CD4-positive, alpha-beta T cell treated with Interleukin-4 for 4 hours (primary cell): ENCODE data around the gene PPP2R2D.
"Not testable (repeated sequence)": the region's sequence is repeated elsewhere in the genome, so short reads cannot be mapped to it uniquely, and the experiment has no call there.

ENCODE experiments used
- DNase-seq: peaks from one replicate; pipeline ENCODE4 v3.0.0-alpha.2; 2020

The PPP2R2D gene

DNA sequence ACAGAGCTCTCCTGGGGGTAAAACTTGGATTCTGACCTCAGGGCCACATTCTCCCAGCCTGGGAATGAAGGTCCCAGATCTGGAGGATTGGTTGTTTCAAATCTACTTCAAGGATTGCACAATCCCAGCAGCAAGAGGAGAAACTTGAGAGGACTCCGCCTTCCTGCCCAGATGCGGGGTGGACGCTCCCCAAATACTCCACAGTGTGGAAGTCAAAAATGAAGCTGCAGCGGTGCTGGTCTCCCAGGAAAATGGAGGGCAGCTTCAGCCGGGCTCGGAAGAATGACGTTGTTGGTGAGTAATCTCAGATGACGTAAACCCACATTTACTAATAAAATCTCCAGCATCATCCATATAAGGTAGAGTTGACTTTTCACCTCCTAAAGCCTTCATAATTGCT is 31.5 kb upstream of the PPP2R2D start:
- no peak for DNase-seq

DNA sequence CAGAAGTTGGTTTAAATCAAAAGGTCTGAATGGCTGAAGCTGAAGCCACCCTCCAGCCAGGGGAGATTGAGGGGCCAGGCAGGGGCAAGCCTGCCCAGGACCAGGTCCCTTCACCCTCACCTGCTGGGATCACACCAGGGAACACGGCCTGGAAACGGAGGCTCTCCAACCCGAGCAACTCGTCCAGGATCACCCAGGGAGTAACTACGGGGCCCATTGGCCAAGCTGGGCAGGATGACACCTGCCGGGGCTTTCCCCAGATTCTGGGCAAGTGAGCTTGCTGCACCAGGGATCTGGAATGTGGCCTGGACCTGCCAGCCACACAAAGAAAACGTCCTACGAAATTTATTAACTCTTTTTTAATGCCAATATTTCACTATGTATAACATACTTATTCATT is 30.4 kb upstream of the PPP2R2D start:
- DNase-seq: no peak

DNA sequence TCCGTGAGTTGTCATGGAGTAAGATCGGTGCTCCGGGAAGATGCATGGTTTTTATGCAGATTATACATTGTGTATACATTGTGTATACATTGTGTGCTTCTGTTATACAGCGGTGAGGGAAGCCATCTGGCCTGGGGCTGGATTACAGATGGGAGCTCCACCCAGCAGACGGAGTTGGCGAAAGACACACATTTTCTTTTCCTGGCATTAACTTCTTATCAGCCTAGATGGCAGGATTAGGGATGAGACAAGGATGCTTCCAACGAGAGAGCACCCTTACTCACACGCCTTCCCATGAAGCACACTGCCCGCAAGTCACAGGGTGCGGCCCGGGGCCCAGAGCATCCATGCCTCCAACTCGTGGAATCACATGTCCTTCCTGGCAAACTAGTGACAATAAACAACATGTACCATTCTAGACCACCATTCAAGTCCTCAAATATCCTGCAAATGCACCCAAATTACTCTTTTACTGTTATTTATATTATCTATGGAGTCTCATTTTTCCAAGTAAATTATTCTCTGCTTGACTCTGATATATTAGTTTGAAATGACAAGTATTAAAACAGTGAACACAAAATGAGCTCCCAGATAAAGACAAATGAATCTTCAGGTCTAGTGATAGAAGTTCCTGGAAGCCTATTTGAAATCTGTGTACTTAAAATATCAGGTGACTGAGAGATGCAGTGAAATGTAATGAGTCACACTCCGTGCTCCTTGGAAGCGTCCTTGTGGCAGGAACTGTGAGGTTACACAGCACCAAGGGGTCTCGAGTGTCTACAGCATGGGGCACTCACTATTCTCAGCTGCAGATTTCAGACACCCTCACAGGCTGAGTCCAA is 29.8 kb upstream of the PPP2R2D start:
- no peak for DNase-seq

DNA sequence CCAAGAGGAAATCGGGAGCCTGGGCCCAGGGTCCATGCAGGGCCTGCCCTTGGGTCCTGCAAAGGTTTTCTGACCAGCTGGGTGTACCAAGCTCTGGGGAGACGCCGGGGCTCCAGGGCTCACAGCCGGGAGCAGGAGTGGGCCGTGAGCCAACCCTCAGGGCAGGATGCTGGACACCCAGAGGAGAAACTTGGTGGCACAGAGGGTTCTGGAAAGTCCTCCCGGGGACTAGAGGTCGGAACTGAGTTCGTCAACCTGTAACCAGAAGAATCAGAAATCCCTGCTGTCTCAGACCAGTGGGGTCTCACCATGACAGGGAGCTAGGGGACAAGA is 29.2 kb upstream of the PPP2R2D start:
- DNase-seq: no peak

- DNase-seq: no peak
Observed at GRCh38 chr10:131872011-131872826, 28.6 kb upstream of the PPP2R2D start.

- DNase-seq: no peak
Observed at GRCh38 chr10:131872827-131873375, 27.9 kb upstream of the PPP2R2D start.

DNA sequence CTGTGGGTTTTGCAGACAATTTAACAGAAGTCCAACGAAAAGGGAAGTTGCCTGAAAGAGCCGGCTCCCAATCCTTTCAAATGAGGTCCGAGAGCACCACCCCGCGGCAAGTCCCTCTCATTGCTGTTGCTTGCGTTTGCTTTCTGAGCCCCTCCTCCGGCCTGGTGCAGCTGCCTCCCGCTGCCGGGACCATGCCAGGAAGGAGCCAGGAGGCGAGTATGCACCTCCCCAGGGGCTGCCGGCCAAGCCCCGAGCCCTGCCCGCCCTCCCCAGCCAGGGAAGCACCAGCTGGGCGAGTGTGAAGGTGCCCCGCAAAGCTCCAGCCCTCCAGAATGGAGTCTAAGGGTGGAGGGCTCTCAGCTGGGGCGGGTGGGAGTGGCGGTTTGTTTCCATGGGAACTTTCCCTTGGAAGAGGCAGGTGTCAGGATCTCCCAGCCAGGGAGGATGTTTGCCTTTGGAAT is 25.8 kb upstream of the PPP2R2D start:
- peak; percentile 34 for DNase-seq

GRCh38 chr10:131875501-131875900 is 25.3 kb upstream of the PPP2R2D start:
- no peak for DNase-seq

DNA sequence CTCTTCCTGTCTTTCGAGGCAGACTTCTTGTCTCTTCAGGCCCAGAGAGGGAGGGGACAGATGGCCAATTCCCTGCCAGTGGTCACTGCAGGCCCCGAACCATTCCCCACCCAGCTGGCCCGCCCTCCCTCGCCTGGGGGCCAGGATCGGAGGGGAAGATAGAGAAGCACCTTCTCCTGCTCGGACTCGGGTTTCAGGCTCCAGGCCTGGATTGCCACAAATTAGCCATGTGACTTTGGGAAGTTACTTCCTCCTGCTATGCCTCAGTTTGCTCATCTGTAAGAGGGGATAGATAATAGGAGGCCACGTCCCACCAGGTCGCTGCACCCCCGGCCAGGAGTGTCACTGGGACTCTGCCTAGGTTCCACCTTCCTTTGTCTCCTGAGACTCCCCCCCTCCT is 24.8 kb upstream of the PPP2R2D start:
- DNase-seq: no peak

DNA sequence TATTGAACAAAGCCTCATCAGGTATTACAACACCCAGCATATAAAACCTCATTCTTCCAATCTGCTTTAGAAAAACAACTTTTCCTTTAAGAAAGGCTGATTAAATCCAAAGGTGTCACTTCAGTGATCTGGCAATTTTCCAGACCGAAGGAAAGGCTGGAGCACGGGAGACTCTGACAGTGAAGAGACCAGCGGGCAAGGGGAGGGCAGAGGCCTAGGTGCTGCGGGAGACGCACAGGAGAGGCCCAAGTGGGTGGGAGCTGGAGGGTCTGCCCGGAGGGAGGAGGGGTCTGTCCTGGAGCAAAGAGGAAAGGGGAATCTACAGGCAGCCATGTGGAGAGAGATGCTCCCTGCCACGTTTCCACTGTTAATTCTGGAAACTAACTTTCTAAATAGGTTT is 24.3 kb upstream of the PPP2R2D start:
- DNase-seq: no peak

GRCh38 chr10:131880016-131880590 is 20.7 kb upstream of the PPP2R2D start:
- DNase-seq: no peak

DNA sequence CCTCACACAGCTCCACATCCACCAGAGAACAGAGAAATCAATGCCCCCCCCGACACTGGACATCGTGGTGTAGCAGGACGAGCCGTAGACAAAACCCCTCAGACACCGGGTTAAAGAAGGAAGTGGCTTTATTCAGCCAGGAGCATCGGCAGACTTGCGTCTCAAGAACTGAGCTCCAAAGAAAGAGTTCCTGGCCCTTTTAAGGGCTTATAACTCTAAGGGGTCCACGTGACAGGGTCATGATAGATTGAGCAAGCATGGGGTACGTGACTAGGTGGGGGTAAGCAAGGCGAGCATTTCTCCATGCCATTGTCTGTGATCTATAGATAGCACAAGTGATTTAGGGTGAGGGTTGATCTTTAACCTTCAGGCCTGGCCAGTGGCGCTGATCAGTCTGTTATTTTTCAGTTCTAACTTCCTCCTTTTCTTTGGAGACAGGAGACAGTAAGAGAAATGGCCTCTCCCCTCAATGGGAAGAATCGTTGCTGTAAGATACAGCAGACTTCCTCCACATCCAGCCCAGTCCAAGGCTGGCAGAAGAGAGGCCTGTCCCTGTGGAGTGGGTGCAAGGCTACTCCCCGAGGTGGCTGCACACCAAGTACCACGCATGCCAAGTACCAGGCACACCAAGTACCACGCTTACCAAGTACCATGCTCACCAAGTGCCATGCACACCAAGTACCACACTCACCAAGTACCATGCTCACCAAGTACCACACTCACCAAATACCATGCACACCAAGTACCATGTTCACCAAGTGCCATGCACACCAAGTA is 19.5 kb upstream of the PPP2R2D start:
- DNase-seq: no peak

DNA sequence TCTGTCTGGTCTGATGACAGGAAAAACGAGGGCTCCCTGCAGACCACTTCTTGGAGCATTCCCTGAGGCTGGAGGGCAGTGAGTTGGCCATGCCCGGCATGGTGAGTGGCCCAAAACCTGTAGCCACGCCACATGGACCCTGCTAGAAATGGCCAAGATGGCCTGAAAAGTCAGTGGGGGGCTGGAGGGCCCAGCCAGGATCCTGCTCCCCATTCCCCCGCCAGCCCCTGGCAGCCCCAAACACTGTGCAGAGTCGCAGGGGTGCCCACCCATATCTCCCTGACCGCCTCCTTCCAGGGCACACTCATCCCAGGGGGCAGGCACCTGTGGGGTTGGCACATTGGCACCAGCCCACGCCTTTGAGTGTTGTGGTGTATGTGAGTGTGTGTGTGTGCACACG is 18.7 kb upstream of the PPP2R2D start:
- no peak for DNase-seq

GRCh38 chr10:131882590-131883451 is 18.0 kb upstream of the PPP2R2D start:
- no peak for DNase-seq

- DNase-seq: not testable (repeated sequence)
Observed at GRCh38 chr10:131883621-131884393, 17.0 kb upstream of the PPP2R2D start.

DNA sequence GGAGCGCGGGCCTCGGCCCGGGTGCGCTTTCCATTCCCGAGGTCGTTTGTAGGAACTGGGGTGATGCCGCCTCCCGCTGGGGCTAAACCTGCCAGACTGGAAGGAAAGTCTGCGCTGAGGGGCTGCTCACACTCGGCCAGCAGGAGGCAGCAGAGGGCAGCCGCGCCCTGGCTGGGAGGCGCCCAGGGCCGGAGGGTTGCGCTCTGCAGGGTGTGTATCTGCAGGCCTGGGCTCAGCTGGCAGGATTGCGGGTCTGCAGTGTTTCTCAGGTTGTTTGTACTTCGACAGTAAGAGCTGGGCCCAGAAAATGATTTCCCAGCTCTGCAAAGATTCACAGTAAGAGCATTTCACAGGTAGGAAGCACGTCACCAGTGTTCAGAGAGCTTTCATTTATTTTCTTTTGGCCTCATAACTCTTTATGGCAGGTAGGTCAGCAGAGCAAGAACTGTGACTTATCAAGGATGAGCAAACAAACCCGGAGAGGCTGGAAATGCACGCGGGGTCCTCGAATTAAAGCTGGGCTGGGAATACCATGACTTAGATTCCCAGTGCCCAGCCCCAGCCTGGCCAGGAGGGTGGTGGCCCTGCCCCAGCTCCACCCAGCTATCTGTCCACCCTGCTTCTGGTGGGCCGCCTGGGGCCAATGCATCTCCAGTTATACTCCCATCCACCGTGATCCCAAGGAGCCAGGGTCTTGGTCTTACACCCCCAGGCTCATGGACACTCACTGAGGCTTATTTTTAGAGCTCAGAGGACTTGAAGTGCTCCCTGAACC is 15.2 kb upstream of the PPP2R2D start:
- DNase-seq: peak; percentile 67

GRCh38 chr10:131886237-131886636 is 14.6 kb upstream of the PPP2R2D start:
- DNase-seq: no peak

- DNase-seq: no peak
Observed at GRCh38 chr10:131888186-131888604, 12.6 kb upstream of the PPP2R2D start.

DNA sequence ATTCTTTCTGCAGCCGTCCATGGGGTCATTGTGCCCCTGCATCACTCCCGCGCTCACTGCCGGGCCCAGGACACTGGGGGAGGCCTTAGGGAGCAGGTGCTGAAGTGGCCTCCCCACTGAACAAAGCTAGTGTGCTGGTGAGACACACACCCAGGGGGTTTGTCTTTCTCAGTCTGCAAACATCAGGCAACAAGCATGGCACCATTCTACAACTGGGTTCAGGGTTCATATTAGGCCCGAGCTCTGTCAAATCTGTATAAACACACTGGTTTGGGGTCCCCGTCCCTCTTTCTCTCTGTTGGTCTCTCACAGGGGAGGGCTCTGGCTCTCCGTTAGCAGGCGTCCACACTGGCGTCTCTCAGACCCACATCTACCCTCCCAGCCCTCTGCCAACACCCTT is 11.1 kb upstream of the PPP2R2D start:
- DNase-seq: no peak
